Gastroesophageal sphincter (tissue), 3 donors: ENCODE data around the gene SHQ1.

Source experiments
- CTCF ChIP-seq, 4 experiments: fragments of 200-600 bp in 2 of 4; fragments of 450-650 bp in 2 of 4; sonication (generic) in 1 of 4; IDR thresholded peaks; one replicate each; pipeline ENCODE4 v1.5.1; 2017 to 2019; ENCODE audit warnings: antibody characterized with exemption in 4 of 4, mild to moderate bottlenecking in 2 of 4, moderate library complexity in 2 of 4
- POLR2A ChIP-seq, 2 donors: fragments of 450-650 bp; IDR thresholded peaks; one replicate each; pipeline ENCODE4 v1.6.1; 2017; ENCODE audit warnings: antibody characterized with exemption in 2 of 2, mild to moderate bottlenecking in 2 of 2, moderate library complexity in 1 of 2

- TF ChIP-seq POLR2A (IDR thresholded peaks at IDR 0.05) = no peak
- no peak for TF ChIP-seq CTCF (IDR thresholded peaks at IDR 0.05)
Measured at GRCh38 chr3:72839057-72839456, 9.2 kb downstream of the SHQ1 start.
